HG03575 (cell line): Measurements from ENCODE around the gene NNT.

Source experiments
- ATAC-seq: cut with Tn5 transposase; IDR thresholded peaks from one replicate; pipeline ENCODE4 v1.9.1; 2021; ENCODE audit not compliant: unreplicated experiment, insufficient number of reproducible peaks, low FRiP score; ENCODE audit errors: extremely low read depth

NNT gene

DNA sequence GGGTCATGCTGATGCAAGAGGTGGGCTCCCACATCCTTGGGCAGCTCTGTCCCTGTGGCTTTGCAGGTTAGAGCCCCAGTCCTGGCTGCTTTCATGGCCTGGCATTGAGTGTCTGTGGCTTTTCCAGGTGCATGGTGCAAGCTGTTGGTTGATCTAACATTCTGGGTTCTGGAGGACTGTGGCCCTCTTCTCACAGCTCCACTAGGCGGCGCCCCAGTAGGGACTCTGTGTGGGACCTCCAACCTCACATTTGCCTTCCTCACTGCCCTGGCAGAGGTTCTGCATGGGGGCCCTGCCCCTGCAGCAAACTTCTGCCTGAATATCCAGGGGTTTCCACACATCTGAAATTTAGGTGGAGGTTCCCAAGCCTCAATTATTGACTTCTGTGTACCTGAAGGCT lies 150.1 kb downstream of the NNT start:
- no peak for ATAC-seq
